Right lobe of liver (tissue), 4 donors: ENCODE results near the gene FCN3.

ENCODE experiments used
- CTCF ChIP-seq, 4 donors: fragments of 200-600 bp in 3 of 4; fragments of 450-650 bp in 1 of 4; IDR thresholded peaks; one replicate each; pipeline versions ENCODE4 v1.5.1 to v1.8.0; 2016 to 2022; ENCODE audit warnings: antibody characterized with exemption in 4 of 4, mild to moderate bottlenecking in 2 of 4
- POLR2A ChIP-seq: fragments of 450-650 bp; IDR thresholded peaks from one replicate; pipeline ENCODE4 v1.6.1; 2017; ENCODE audit warnings: antibody characterized with exemption, mild to moderate bottlenecking
- donor health status: DM: no; HTN: no; CAD: no.
- donor health status: DM: no; HTN: no; CAD: no.
- donor health status: DM: no; HTN: yes; CAD: no.

- no peak for TF ChIP-seq CTCF (IDR thresholded peaks at IDR 0.05)
- TF ChIP-seq POLR2A = no peak
Observed at GRCh38 chr1:27325286-27325685, 49.3 kb downstream of the FCN3 start.
